GM12875 (cell line): ENCODE results near the gene LHX4.

Source experiments
- H3K4me3 ChIP-seq: one replicate; pipeline ENCODE4 v1.5.1; 2011; ENCODE audit warnings: low read depth, low read length, control low read depth
- CTCF ChIP-seq: IDR thresholded peaks from 2 replicates; pipeline ENCODE4 v1.5.1; 2011; ENCODE audit warnings: low read depth, mild to moderate bottlenecking, control low read depth, inconsistent platforms, low read length, moderate library complexity, borderline replicate concordance; ENCODE audit not compliant: insufficient read depth

Gene LHX4

DNA sequence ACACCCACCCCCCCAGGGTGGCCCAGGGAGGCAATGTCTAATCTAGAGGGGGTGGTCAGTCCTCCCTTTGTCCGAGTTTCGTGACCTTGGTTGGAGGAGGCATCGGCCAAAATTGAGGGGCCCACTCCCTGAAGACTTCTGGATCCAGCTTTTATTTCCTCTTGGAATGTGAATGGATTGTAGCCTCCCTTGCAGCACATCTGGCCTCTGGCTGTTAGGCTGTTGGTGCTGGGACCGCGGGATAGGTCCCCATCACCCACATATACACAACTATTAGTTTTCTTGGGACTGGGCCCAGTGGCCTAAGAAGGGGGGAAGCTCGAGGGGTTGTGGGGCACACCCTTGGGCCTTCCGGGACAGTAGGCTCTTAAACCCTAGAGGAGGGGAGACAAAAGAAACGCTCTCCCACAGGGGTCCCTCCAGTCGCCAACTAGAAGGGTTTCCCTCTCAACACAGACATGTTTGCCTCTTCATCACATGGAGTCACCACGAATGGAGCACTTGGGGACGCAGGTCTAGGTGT lies 2.5 kb downstream of the LHX4 start:
- H3K4me3 ChIP-seq: no peak overlapping the region
- TF ChIP-seq CTCF: no peak

DNA sequence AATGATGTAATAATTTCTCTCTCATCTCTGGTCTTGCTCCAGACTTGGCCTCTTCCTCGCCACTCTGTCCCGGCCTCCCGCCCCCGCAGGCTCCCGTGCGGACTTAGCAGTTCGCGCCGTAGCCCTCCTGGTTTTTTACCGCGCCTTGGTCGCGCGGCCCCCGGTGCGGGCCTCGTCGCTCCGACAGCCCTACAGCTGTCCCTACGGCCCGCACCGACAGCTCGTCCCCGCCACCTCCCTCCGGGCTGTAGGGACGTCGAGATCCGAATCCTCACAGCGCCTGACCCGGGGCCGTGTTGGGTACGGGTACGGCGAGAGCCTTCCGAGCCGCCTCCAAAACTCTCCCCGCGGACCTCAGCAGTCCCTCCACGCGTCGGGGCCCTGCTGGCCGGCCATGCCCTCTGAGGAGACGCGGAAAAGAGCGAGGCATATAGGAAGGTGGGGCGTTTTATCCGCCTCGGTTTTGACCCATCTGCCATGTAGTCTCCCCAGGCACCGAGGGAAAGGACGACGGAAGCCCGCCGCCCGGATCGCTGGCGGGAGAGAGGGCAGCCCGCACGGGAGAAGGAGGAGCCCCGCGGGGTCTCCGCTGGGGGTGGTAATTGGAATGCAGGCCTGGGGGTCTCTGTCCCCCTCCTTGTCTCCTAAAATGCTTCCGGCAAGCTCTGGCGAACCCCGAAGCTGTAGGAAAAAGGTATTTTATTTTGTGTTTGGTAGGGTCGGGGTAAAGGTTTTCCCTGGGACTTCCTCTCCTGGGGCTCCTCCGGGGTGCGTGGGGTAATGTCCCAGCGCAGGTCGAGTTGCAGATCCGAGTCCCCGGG lies 3.3 kb downstream of the LHX4 start:
- no peak overlapping the region for H3K4me3 ChIP-seq
- TF ChIP-seq CTCF: no peak

- no peak for TF ChIP-seq CTCF
- no peak overlapping the region for H3K4me3 ChIP-seq
Observed at GRCh38 chr1:180234369-180235076, 4.5 kb downstream of the LHX4 start.

GRCh38 chr1:180235077-180235501 lies 5.0 kb downstream of the LHX4 start:
- no peak for TF ChIP-seq CTCF
- H3K4me3 ChIP-seq: no peak overlapping the region

DNA sequence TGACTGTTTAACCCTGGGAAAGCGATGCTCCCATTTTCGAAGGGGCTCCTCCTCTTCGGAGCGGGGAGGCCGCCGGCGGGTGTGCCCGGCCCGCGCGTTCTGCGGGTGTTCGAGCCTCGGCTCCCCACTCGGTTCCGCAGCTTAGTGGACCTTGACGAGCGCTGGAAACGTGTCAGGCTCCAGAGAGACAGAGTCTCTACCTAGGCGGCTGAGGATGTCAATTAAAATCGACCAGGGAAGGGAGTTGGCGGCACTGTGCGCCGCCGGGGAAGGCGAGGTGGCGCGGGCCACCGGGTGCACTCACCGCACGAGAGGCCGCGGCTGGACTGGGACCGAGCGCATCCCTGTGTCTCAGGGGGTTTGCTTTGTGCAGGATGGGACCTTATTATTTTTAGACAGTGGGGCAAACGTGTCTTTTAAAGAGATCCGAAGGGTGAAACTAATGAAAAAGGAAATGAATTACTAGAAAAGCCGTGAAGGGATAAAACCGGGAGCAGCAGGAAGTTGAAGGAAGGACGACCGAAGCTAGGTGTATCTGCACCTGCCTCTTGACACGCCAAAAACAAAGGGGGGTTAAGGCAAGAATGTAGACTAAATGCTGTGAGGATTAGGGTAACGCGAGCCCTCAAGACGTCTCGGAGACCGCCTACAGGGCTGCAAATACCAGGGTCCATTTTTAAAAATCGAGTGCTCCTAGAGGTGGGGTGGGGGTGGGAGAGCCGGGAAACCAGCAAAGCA lies 5.6 kb downstream of the LHX4 start:
- TF ChIP-seq CTCF: no peak
- H3K4me3 ChIP-seq: no peak overlapping the region

DNA sequence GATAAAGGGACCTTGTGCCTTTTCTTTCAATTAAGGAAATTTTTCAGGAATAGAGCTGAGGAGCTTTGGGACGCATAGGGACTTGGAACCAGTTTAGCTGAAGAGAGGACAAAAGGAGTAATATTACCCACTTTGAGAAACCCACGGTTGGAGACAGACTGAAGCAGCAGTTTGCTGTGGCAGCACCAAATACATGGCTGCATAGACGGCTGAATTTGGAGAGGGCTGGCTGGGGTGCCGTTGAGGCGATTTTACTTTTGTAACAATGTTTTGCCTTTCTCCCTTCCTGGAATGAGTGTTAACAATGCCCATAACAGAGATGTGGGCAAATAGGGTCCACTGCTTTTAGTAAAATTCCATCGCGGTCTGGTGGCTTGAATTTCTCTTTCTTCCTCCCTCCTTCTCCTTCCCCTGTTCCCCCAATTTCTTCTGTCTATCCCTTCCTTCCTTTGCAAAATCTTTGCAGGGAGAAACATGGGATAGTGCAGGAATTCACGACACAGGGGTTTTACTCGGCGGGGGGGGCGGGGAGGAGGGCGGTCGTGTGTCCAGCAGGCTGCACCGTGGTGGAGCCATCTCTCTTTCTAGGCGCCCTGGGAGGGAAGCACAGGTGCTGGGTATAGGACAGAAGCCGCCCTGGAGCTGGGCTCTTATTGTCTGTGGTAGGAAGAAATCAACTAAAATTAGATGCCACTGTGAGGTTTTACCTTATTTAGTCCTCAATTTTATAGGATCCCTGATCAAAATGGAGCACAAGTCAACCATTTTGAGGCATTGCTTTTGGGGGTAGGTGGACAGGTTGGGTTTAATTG lies 6.8 kb downstream of the LHX4 start:
- H3K4me3 ChIP-seq: no peak overlapping the region
- TF ChIP-seq CTCF: no peak
